HUES48 (cell line): ENCODE measurements around the gene LIX1L.
"Not testable (repeated sequence)": the region's sequence is repeated elsewhere in the genome, so short reads cannot be mapped to it uniquely, and the experiment has no call there.

Source experiments
- H3K27ac ChIP-seq: one replicate; pipeline ENCODE4 v1.7.0; 2013; ENCODE audit warnings: low read depth, low read length, inconsistent platforms
- H3K27me3 ChIP-seq: 2 replicates; pipeline ENCODE4 v1.6.1; 2013; ENCODE audit warnings: mild to moderate bottlenecking, low read length; ENCODE audit not compliant: control insufficient read depth, insufficient read depth
- H3K36me3 ChIP-seq: 2 replicates; pipeline ENCODE4 v1.6.1; 2013; ENCODE audit warnings: low read length; ENCODE audit not compliant: control insufficient read depth, insufficient read depth
- H3K4me1 ChIP-seq: 2 replicates; pipeline ENCODE4 v1.6.1; 2013; ENCODE audit warnings: mild to moderate bottlenecking, low read length; ENCODE audit not compliant: control insufficient read depth, insufficient read depth
- H3K4me3 ChIP-seq: 2 replicates; pipeline ENCODE4 v1.5.1; 2013; ENCODE audit warnings: mild to moderate bottlenecking, low read depth, low read length
- H3K9ac ChIP-seq: 2 replicates; pipeline ENCODE4 v1.6.1; 2013; ENCODE audit warnings: mild to moderate bottlenecking, low read depth, low read length, moderate library complexity
- H3K9me3 ChIP-seq: 2 replicates; pipeline ENCODE4 v1.6.1; 2013; ENCODE audit warnings: low read length; ENCODE audit not compliant: control insufficient read depth, insufficient read depth

LIX1L gene

GRCh38 chr1:145947551-145947950 is 10.3 kb downstream of the LIX1L start:
- Histone ChIP-seq H3K4me3 (no peak overlapping the region), H3K4me1 (peaks cover 15% of the 10 kb centered on the region), H3K36me3 (no peaks in the 10 kb centered on the region), H3K27ac (peak overlapping the region; percentile 16), H3K9me3 (no peaks in the 10 kb centered on the region), H3K27me3 (no peaks in the 10 kb centered on the region), H3K9ac (no peak overlapping the region)

- H3K9me3 ChIP-seq: no peaks in the 10 kb centered on the region
- no peaks in the 10 kb centered on the region for H3K27me3 ChIP-seq
- no peak overlapping the region for H3K4me3 ChIP-seq
- H3K4me1 ChIP-seq: peaks cover 15% of the 10 kb centered on the region
- no peak overlapping the region for H3K27ac ChIP-seq
- H3K36me3 ChIP-seq: no peaks in the 10 kb centered on the region
- no peak overlapping the region for H3K9ac ChIP-seq
Observed at GRCh38 chr1:145946477-145946986, 11.3 kb downstream of the LIX1L start.

DNA sequence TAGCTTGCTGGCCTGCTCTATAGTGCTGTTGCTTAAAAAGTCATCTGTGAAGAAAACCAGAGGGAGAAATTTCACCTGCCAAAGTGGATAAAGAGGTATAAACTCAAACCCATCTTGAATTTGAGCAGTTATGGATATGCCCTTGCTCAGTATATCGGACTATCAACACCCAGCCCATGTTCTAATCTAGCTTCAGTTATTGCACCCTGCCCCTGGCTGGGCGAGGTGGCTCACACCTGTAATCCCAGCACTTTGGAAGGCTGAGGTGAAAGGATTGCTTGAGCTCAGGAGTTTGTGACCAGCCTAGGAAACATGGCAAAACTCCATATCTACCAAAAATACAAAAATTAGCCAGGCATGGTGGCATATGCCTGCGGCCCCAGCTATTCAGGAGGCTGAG is 13.3 kb downstream of the LIX1L start:
- no peak overlapping the region for H3K9ac ChIP-seq
- no peak overlapping the region for H3K27ac ChIP-seq
- H3K36me3 ChIP-seq: no peaks in the 10 kb centered on the region
- no peaks in the 10 kb centered on the region for H3K27me3 ChIP-seq
- peaks cover 15% of the 10 kb centered on the region for H3K4me1 ChIP-seq
- H3K4me3 ChIP-seq: no peak overlapping the region
- no peaks in the 10 kb centered on the region for H3K9me3 ChIP-seq

DNA sequence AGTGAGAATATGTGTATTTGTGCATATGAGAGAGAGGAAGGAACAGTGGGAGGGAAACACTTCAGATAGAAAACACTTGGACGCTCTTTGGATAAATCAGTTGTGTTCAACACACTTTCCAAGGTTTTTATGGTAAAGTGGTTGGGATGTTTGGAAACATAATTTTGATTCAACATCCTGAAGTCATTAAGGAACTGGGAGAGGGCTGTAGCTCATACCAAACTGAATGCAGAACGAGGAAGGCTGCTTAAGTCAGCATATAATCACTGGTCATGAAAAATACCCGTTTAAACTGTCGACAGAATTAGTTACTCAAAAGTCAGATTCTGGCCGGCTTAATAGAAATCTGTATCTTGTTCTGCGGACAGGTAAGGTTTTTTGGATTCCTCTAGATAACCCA is 14.9 kb downstream of the LIX1L start:
- Histone ChIP-seq H3K4me3 (no peak overlapping the region), H3K4me1 (peaks cover 12% of the 10 kb centered on the region), H3K9me3 (no peaks in the 10 kb centered on the region), H3K36me3 (no peaks in the 10 kb centered on the region), H3K27ac (no peak overlapping the region), H3K9ac (no peak overlapping the region), H3K27me3 (no peaks in the 10 kb centered on the region)

DNA sequence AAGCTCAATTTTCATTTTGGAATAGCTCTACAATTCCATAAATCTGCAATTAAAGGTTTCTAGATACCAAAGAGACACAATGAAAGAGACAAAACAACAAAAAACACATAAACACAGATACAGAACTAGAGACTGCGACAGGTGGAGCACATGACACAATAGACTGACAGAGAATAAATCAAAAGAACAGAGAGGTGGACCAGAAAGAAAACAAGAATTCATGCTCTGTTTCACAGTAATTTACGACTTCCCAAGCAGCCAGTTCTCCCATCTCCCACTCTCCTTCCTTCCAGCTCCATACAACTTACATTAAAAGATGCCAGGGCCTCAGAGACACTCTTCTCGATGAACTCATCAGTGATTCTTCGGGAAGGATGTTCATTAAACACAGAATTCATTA is 15.4 kb downstream of the LIX1L start:
- peaks cover 8% of the 10 kb centered on the region for H3K4me1 ChIP-seq
- no peaks in the 10 kb centered on the region for H3K9me3 ChIP-seq
- H3K9ac ChIP-seq: no peak overlapping the region
- no peaks in the 10 kb centered on the region for H3K36me3 ChIP-seq
- no peak overlapping the region for H3K4me3 ChIP-seq
- no peak overlapping the region for H3K27ac ChIP-seq
- no peaks in the 10 kb centered on the region for H3K27me3 ChIP-seq

GRCh38 chr1:145937436-145937835 is 20.4 kb downstream of the LIX1L start:
- H3K9me3 ChIP-seq: no peaks in the 10 kb centered on the region
- no peak overlapping the region for H3K9ac ChIP-seq
- H3K4me3 ChIP-seq: no peak overlapping the region
- no peak overlapping the region for H3K27ac ChIP-seq
- no peaks in the 10 kb centered on the region for H3K36me3 ChIP-seq
- H3K27me3 ChIP-seq: no peaks in the 10 kb centered on the region
- H3K4me1 ChIP-seq: peaks cover 14% of the 10 kb centered on the region

DNA sequence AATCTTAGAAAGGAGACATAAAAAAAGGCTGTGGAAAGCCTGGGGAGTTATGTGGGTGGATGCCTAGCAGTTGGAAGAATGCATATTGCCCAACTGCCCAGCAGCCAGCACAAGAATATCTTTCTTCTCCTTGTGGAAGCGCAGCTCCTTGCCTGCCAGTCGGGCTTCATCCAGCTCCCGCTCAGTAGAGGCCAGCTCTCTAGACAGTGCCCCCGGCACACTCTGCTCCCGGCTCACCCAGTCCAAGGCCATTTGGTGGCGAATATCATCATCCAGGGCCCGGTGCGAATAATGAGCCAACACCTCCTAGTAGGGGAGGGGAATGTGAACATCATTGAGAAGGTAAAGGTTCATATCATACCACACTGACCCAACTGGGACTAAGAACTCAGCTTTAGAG is 21.6 kb downstream of the LIX1L start:
- Histone ChIP-seq H3K4me1 (peaks cover 14% of the 10 kb centered on the region), H3K36me3 (no peaks in the 10 kb centered on the region), H3K9me3 (no peaks in the 10 kb centered on the region), H3K27ac (peak overlapping the region; percentile 35), H3K9ac (no peak overlapping the region), H3K27me3 (no peaks in the 10 kb centered on the region), H3K4me3 (no peak overlapping the region)

- Histone ChIP-seq H3K36me3 (no peaks in the 10 kb centered on the region), H3K9ac (no peak overlapping the region), H3K4me1 (peaks cover 14% of the 10 kb centered on the region), H3K27me3 (no peaks in the 10 kb centered on the region), H3K9me3 (no peaks in the 10 kb centered on the region), H3K27ac (no peak overlapping the region), H3K4me3 (no peak overlapping the region)
Observed at GRCh38 chr1:145935708-145936107, 22.1 kb downstream of the LIX1L start.

DNA sequence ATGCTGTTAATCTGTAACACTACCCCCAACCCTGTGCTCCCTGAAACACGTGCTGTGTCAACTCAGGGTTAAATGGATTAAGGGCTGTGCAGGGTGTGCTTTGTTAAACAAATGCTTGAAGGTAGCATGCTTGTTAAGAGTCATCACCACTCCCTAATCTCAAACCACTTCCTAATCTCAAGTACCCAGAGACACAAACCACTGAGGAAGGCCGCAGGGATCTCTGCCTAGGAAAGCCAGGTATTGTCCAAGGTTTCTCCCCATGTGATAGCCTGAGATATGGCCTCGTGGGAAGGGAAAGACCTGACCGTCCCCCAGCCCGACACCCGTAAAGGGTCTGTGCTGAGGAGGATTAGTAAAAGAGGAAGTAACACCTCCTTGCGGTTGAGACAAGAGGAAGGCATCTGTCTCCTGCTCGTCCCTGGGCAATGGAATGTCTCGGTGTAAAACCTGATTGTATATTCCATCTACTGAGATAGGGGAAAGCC is 25.3 kb downstream of the LIX1L start:
- not testable (repeated sequence) for H3K36me3 ChIP-seq, H3K27me3 ChIP-seq, H3K4me3 ChIP-seq, H3K9ac ChIP-seq, H3K9me3 ChIP-seq
- Histone ChIP-seq H3K4me1 (peaks cover 14% of the 10 kb centered on the region), H3K27ac (peak overlapping the region; percentile 81)

- Histone ChIP-seq H3K4me1 (peaks cover 6% of the 10 kb centered on the region), H3K36me3 (peaks cover 25% of the 10 kb centered on the region), H3K9me3 (no peaks in the 10 kb centered on the region), H3K9ac (peak overlapping the region; percentile 90), H3K4me3 (peak overlapping the region; percentile 93), H3K27ac (peak overlapping the region; percentile 96), H3K27me3 (no peaks in the 10 kb centered on the region)
Observed at GRCh38 chr1:145927916-145928643, 29.7 kb downstream of the LIX1L start.

- Histone ChIP-seq H3K27ac (peak within 1 kb of the TSS; percentile 96), H3K9me3 (no peaks in the 10 kb centered on the region)
Observed at GRCh38 chr1:145927063-145927886, 30.5 kb downstream of the LIX1L start, which contains the start of gene RBM8A. RBM8A (minus strand) TSS chr1:145927484; CDS start chr1:145927426, 58 bp downstream.

More at GRCh38 chr1:145927063-145927886, 30.5 kb downstream of the LIX1L start, which contains the start of gene RBM8A:
- no peaks in the 10 kb centered on the region for H3K27me3 ChIP-seq
- H3K36me3 ChIP-seq: peaks cover 28% of the 10 kb centered on the region
- peaks cover 4% of the 10 kb centered on the region for H3K4me1 ChIP-seq
- peak within 1 kb of the TSS; percentile 93 for H3K4me3 ChIP-seq
- peak within 1 kb of the TSS; percentile 90 for H3K9ac ChIP-seq
